H1 (cell line): Measurements from ENCODE around the gene FAM234A. TPM values are rescaled to one million over a fixed set of nuclear protein-coding genes. Genes with fewer than 3 reads are reported as not detected.

ENCODE experiments used
- CTCF ChIA-PET: fragments of 300-600 bp; sonication (Branson Sonifier 250); formaldehyde crosslinking; loops from one replicate; lab custom pipeline; 2021; ENCODE audit not compliant: partially characterized antibody; lab: Charles Lee
- POLR2A ChIA-PET: fragments of 300-600 bp; sonication (Branson Sonifier 250); formaldehyde crosslinking; loops from one replicate; lab custom pipeline; 2021; ENCODE audit warnings: inconsistent platforms; ENCODE audit not compliant: partially characterized antibody; lab: Charles Lee
- DNase-seq, 2 experiments: peaks; one replicate each; pipeline versions ENCODE4 v3.0.0 to v3.0.0-alpha.2; 2010 to 2022; ENCODE audit warnings: low spot score in 2 of 2, low read depth in 1 of 2, mixed read lengths in 1 of 2
- FAIRE-seq: peaks from 2 replicates; lab custom pipeline; 2011; peaks lifted over from hg19 to GRCh38; lab: Jason Lieb, UNC
- H2AFZ ChIP-seq: 2 replicates; pipeline ENCODE4 v1.8.1; 2012; ENCODE audit warnings: low read length, inconsistent platforms
- H2AK5ac ChIP-seq: 2 replicates; pipeline ENCODE4 v1.6.1; 2013; ENCODE audit warnings: low read depth, low read length
- H2BK120ac ChIP-seq: replicated peaks from 2 replicates; pipeline ENCODE3; 2013; ENCODE audit warnings: low read depth, low read length, inconsistent platforms
- H2BK12ac ChIP-seq: 2 replicates; pipeline ENCODE4 v1.6.1; 2013; ENCODE audit warnings: low read depth, low read length
- H2BK15ac ChIP-seq: 2 replicates; pipeline ENCODE4 v1.6.1; 2013; ENCODE audit warnings: low read length
- H2BK20ac ChIP-seq: 2 replicates; pipeline ENCODE4 v1.6.1; 2013; ENCODE audit warnings: low read length
- H2BK5ac ChIP-seq: 2 replicates; pipeline ENCODE4 v1.6.1; 2013; ENCODE audit warnings: low read depth, low read length
- H3K14ac ChIP-seq: 2 replicates; pipeline ENCODE4 v1.6.1; 2013; ENCODE audit warnings: inconsistent platforms; ENCODE audit not compliant: insufficient read length
- H3K18ac ChIP-seq: 2 replicates; pipeline ENCODE4 v1.6.1; 2013; ENCODE audit warnings: low read length; ENCODE audit errors: extremely low read depth
- H3K23ac ChIP-seq: 2 replicates; pipeline ENCODE4 v1.6.1; 2013; ENCODE audit warnings: inconsistent platforms; ENCODE audit not compliant: insufficient read length
- H3K23me2 ChIP-seq: 2 replicates; pipeline ENCODE4 v1.6.1; 2013; ENCODE audit warnings: low read depth, low read length
- H3K27ac ChIP-seq: 2 replicates; pipeline ENCODE4 v1.6.1; 2011; ENCODE audit warnings: low read depth, low read length, inconsistent platforms
- H3K27me3 ChIP-seq, 4 experiments: replicated peaks in 1 of 4; 1 replicate in 1 of 4; 2 replicates in 3 of 4; pipeline versions ENCODE4 v1.6.1 to v1.8.1; 2011 to 2013; ENCODE audit warnings: low read length in 3 of 4, mild to moderate bottlenecking in 3 of 4, inconsistent platforms in 2 of 4, mixed read lengths in 2 of 4, moderate library complexity in 1 of 4; ENCODE audit not compliant: control insufficient read depth in 3 of 4, insufficient read depth in 3 of 4; ENCODE audit errors: extremely low read depth in 1 of 4
- H3K36me3 ChIP-seq, 4 experiments: 2 replicates each; pipeline versions ENCODE4 v1.6.1 to v1.8.1; 2011 to 2013; ENCODE audit warnings: mild to moderate bottlenecking in 4 of 4, low read length in 3 of 4, moderate library complexity in 2 of 4, control low read depth in 1 of 4, inconsistent platforms in 1 of 4; ENCODE audit not compliant: insufficient read depth in 4 of 4, control insufficient read depth in 2 of 4
- H3K4ac ChIP-seq: replicated peaks from 2 replicates; pipeline ENCODE3; 2013; ENCODE audit warnings: low read length, low read depth, mixed read lengths, inconsistent platforms; ENCODE audit not compliant: insufficient read length
- H3K4me1 ChIP-seq, 4 experiments: replicated peaks in 1 of 4; 1 replicate in 1 of 4; 2 replicates in 3 of 4; pipeline versions ENCODE4 v1.6.1 to v1.8.1; 2011 to 2013; ENCODE audit warnings: low read length in 3 of 4, inconsistent platforms in 2 of 4, mixed read lengths in 1 of 4; ENCODE audit not compliant: insufficient read depth in 4 of 4, control insufficient read depth in 3 of 4
- H3K4me2 ChIP-seq, 2 experiments: 2 replicates each; pipeline versions ENCODE4 v1.6.1 to v1.8.1; 2011 to 2013; ENCODE audit warnings: low read depth in 2 of 2, low read length in 2 of 2, control low read depth in 1 of 2, inconsistent platforms in 1 of 2, mild to moderate bottlenecking in 1 of 2; ENCODE audit not compliant: insufficient read depth in 1 of 2
- H3K4me3 ChIP-seq, 4 experiments: fragments of 200-600, 300-600 bp in 1 of 4; sonication (generic), shearing (Covaris generic), sonication (Bioruptor Twin) in 1 of 4; 2 replicates each; pipeline versions ENCODE4 v1.5.1 to v1.8.1; 2011 to 2016; ENCODE audit warnings: low read length in 4 of 4, low read depth in 3 of 4, control low read depth in 2 of 4, inconsistent platforms in 2 of 4, mild to moderate bottlenecking in 2 of 4, mixed read lengths in 1 of 4, moderate library complexity in 1 of 4; ENCODE audit not compliant: insufficient read depth in 2 of 4; ENCODE audit errors: extremely low read depth in 1 of 4
- H3K56ac ChIP-seq: replicated peaks from 2 replicates; pipeline ENCODE3; 2013; ENCODE audit warnings: low read depth, mild to moderate bottlenecking, mixed read lengths, low read length, inconsistent platforms; ENCODE audit not compliant: insufficient read length
- H3K79me1 ChIP-seq: 2 replicates; pipeline ENCODE4 v1.6.1; 2013; ENCODE audit warnings: low read depth, low read length, control low read depth
- H3K79me2 ChIP-seq, 2 experiments: 2 replicates each; pipeline versions ENCODE4 v1.6.1 to v1.8.1; 2012 to 2013; ENCODE audit warnings: low read length in 2 of 2, mild to moderate bottlenecking in 2 of 2, inconsistent platforms in 1 of 2; ENCODE audit not compliant: insufficient read depth in 2 of 2, control insufficient read depth in 1 of 2
- H3K9ac ChIP-seq, 4 experiments: replicated peaks in 1 of 4; 1 replicate in 1 of 4; 2 replicates in 3 of 4; pipeline versions ENCODE4 v1.6.1 to v1.8.1; 2011 to 2013; ENCODE audit warnings: low read depth in 3 of 4, low read length in 3 of 4, control low read depth in 2 of 4, mild to moderate bottlenecking in 2 of 4, moderate library complexity in 2 of 4, inconsistent platforms in 1 of 4; ENCODE audit errors: extremely low read depth in 1 of 4
- H3K9me3 ChIP-seq, 2 experiments: 2 replicates each; pipeline versions ENCODE4 v1.6.1 to v1.8.1; 2012 to 2013; ENCODE audit warnings: mild to moderate bottlenecking in 2 of 2, moderate library complexity in 2 of 2, control low read depth in 1 of 2, inconsistent platforms in 1 of 2, low read depth in 1 of 2, low read length in 1 of 2, mixed read lengths in 1 of 2; ENCODE audit not compliant: insufficient read depth in 2 of 2
- H4K20me1 ChIP-seq, 2 experiments: replicated peaks in 1 of 2; 2 replicates each; pipeline versions ENCODE3 to v1.8.1; 2011 to 2013; ENCODE audit warnings: inconsistent platforms in 2 of 2, low read length in 2 of 2, mild to moderate bottlenecking in 1 of 2; ENCODE audit not compliant: insufficient read depth in 2 of 2, control insufficient read depth in 1 of 2
- H4K5ac ChIP-seq: 2 replicates; pipeline ENCODE4 v1.6.1; 2013; ENCODE audit warnings: low read length, low read depth, mixed read lengths, inconsistent platforms; ENCODE audit not compliant: insufficient read length
- H4K8ac ChIP-seq: 2 replicates; pipeline ENCODE4 v1.8.0; 2013; ENCODE audit warnings: mild to moderate bottlenecking, moderate library complexity, low read length, inconsistent platforms; ENCODE audit not compliant: insufficient read depth; ENCODE audit errors: extremely low read depth
- H4K91ac ChIP-seq: replicated peaks from 2 replicates; pipeline ENCODE3; 2013; ENCODE audit warnings: low read length, mixed read lengths, inconsistent platforms; ENCODE audit not compliant: insufficient read length
- TAF1 ChIP-seq: IDR thresholded peaks from 2 replicates; pipeline ENCODE4 v1.6.1; 2011; ENCODE audit warnings: mild to moderate bottlenecking, low read depth, low read length
- USF2 ChIP-seq: IDR thresholded peaks from 2 replicates; pipeline ENCODE4 v1.6.1; 2011; ENCODE audit warnings: low read length, improper control_type of control experiment
- WGBS, 2 experiments: shearing (Covaris generic) in 1 of 2; methylation state at CpG; one replicate each; pipeline versions ENCODE4 v1.1.6 to v1.1.7; 2013 to 2015; ENCODE audit warnings: low lambda C conversion rate in 2 of 2, mixed read lengths in 2 of 2, inconsistent platforms in 1 of 2, low coverage in 1 of 2, missing lambda C conversion rate in 1 of 2; ENCODE audit not compliant: insufficient replicate concordance in 2 of 2, insufficient coverage in 1 of 2, insufficient read length in 1 of 2; ENCODE audit errors: extremely low coverage in 1 of 2, missing lambda C conversion rate in 1 of 2; 5-methylcytosine and 5-hydroxymethylcytosine counted together
- polyA plus RNA-seq, 7 experiments: library from polyadenylated mRNA; depleted of rRNA in 3 of 7; stranded (reverse) in 5 of 7; unstranded in 2 of 7; fragments of >200 nt in 5 of 7; fragments of 200-250 nt in 2 of 7; gene quantifications; 1 replicate in 5 of 7; 2 replicates in 1 of 7; 4 replicates in 1 of 7; pipeline versions ENCODE4 v1.2.1 to v1.2.3, GENCODE V29; 2011 to 2013; ENCODE audit warnings: missing spikeins in 2 of 7, mixed read lengths in 2 of 7
- total RNA-seq: library from RNA; stranded (reverse); fragmentation: NEBNext Ultra II Directional; extraction: Animal tissue kit (Norgen Biotek cat#: 25700); gene quantifications from 2 replicates; pipeline ENCODE4 v1.2.1, GENCODE V29; 2021

Gene FAM234A
- total and polyA plus RNA-seq, 2 of the 8 experiments (the other 6 are each of a cell fraction or from before 2014, with no cell fraction given): 80.6 to 104 TPM

- H4K8ac ChIP-seq: no peak overlapping the region
- TF ChIP-seq USF2 (no peak), TAF1 (no peak)
- TF ChIP-seq, all 59 proteins: peak for 0
- peaks cover 4% of the 10 kb centered on the region; the same call in 1 of the 2 replicates for H3K23me2 ChIP-seq
- H4K91ac ChIP-seq: no peak overlapping the region
- H3K4me3 ChIP-seq: no peak overlapping the region
- H3K27ac ChIP-seq: no peak overlapping the region
- H3K9ac ChIP-seq: no peak overlapping the region
- 93% methylated on average over 16 of the region's 17 CpGs; no CpG with 5 or more reads in 1 of the 2 experiments for WGBS, 2 experiments
- DNase-seq: no peak
- no peaks in the 10 kb centered on the region for H3K27me3 ChIP-seq
- H3K14ac ChIP-seq: no peak overlapping the region
- H3K36me3 ChIP-seq: peaks cover 5 to 12% (median 8%) of the 10 kb centered on the region in 4 experiments; a peak in 6 of 8 replicates
- H3K18ac ChIP-seq: no peak overlapping the region
- no peaks in the 10 kb centered on the region for H3K79me2 ChIP-seq
- no peaks in the 10 kb centered on the region; a peak in 1 of 7 replicates for H3K4me1 ChIP-seq
- H3K79me1 ChIP-seq: no peaks in the 10 kb centered on the region
- H2AFZ ChIP-seq: no peak overlapping the region
- H2BK20ac ChIP-seq: no peak overlapping the region
- H3K23ac ChIP-seq: no peak overlapping the region
- no peak overlapping the region for H3K4ac ChIP-seq
- CTCF ChIA-PET: no interaction called here
- no peak for FAIRE-seq
- H2AK5ac ChIP-seq: no peak overlapping the region
- POLR2A ChIA-PET: interaction anchor here (0.8 to 1.7 kb wide), 6 partner anchors 16 to 35 kb away, joined by 3 to 4 read pairs (median 3); partner anchors contain the start of genes ARHGDIG and LUC7L
- no peak overlapping the region for H2BK12ac ChIP-seq
- H2BK120ac ChIP-seq: no peak overlapping the region
- no peak overlapping the region for H4K5ac ChIP-seq
- H2BK5ac ChIP-seq: no peak overlapping the region
- H3K56ac ChIP-seq: no peak overlapping the region
- no peaks in the 10 kb centered on the region for H3K9me3 ChIP-seq
- peaks cover 0 to 19% of the 10 kb centered on the region in 2 experiments for H4K20me1 ChIP-seq
- H3K4me2 ChIP-seq: no peak overlapping the region
- no peak overlapping the region for H2BK15ac ChIP-seq
Measured at GRCh38 chr16:263944-264343, 29.3 kb downstream of the FAM234A start.
